Measurements from ENCODE around the gene TMEM117.

The TMEM117 gene

DNA sequence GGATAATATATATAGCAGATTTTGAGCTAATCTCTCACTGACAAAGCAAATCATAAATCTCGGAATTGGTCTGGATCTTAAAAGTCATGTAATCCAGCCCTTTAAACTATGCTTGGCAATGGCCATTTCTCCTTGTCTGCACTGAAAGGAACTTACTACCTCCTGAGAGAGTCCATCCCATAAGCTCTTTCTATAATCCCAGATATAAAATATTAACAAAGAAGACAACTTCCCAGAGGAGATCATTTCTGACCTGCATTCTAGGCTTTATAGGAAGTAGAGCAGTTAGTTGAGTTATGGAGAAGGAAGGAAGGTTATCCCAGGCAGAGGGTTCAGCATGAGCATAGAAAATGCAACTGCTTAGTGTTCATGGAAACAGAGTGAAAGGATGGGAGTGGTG, 99.7 kb downstream of the TMEM117 start:
- H3K9me3 ChIP-seq (ENCODE audit: insufficient read depth, low read depth, low read length): no peaks in the 10 kb centered on the region
- no peak overlapping the region for H3K27ac ChIP-seq (ENCODE audit: low read length)
- no peaks in the 10 kb centered on the region for H3K36me3 ChIP-seq (ENCODE audit: insufficient read depth, low read depth, low read length)
- H3K27me3 ChIP-seq (ENCODE audit: insufficient read depth, low read length): no peaks in the 10 kb centered on the region
- H3K4me3 ChIP-seq (ENCODE audit: low read length): no peak overlapping the region
- no peaks in the 10 kb centered on the region for H3K4me1 ChIP-seq (ENCODE audit: insufficient read depth, low read length)
- no peak overlapping the region for H3K9ac ChIP-seq (ENCODE audit: low read depth, low read length)

DNA sequence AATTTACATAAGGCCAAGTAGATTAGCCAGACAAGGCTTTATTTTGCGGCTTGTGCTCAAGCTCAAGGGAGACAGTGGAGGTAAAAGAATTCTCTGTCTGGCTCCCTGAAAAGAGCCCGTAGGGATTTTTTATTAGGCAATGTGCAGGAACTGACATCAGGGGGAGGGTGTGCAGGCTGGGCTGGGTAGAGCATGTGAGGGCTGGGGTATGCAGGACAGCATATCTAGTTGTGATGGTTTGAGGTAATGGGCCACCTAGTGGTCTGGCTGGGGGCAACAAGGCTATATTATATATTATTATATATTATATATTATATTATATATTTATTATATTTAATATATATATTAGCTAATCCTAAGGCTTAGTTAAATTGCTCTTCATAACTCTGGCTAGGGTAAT, 102.1 kb downstream of the TMEM117 start:
- Histone ChIP-seq H3K9ac (ENCODE audit: low read depth, low read length) (no peak overlapping the region), H3K36me3 (ENCODE audit: insufficient read depth, low read depth, low read length) (no peaks in the 10 kb centered on the region), H3K27me3 (ENCODE audit: insufficient read depth, low read length) (no peaks in the 10 kb centered on the region), H3K9me3 (ENCODE audit: insufficient read depth, low read depth, low read length) (no peaks in the 10 kb centered on the region), H3K4me1 (ENCODE audit: insufficient read depth, low read length) (peaks cover 6% of the 10 kb centered on the region; the same call in 1 of the 2 replicates), H3K27ac (ENCODE audit: low read length) (no peak overlapping the region), H3K4me3 (ENCODE audit: low read length) (no peak overlapping the region)

DNA sequence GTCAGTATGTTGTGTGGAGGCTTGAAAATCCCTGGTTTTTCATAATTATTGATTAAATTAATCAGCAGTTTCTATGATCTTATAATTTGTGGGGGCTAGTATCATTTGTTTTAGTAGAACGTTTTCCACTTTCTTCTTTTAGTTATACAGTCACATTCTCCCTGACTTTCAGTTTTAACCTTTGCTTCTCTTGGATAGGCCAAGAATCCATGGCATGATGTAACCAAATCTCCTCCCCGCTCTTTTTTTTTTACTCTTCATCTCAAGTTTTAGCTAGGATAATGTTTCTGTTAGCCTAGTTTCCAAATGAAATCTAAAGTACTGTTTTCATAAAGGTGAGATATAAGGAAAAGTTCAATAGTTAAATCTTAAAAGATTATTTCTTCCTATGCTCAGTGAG, 106.5 kb downstream of the TMEM117 start:
- no peak overlapping the region for H3K4me3 ChIP-seq (ENCODE audit: low read length)
- no peaks in the 10 kb centered on the region for H3K27me3 ChIP-seq (ENCODE audit: insufficient read depth, low read length)
- peaks cover 7% of the 10 kb centered on the region; the same call in 1 of the 2 replicates for H3K4me1 ChIP-seq (ENCODE audit: insufficient read depth, low read length)
- no peaks in the 10 kb centered on the region for H3K9me3 ChIP-seq (ENCODE audit: insufficient read depth, low read depth, low read length)
- no peaks in the 10 kb centered on the region for H3K36me3 ChIP-seq (ENCODE audit: insufficient read depth, low read depth, low read length)
- no peak overlapping the region for H3K27ac ChIP-seq (ENCODE audit: low read length)
- H3K9ac ChIP-seq (ENCODE audit: low read depth, low read length): no peak overlapping the region

DNA sequence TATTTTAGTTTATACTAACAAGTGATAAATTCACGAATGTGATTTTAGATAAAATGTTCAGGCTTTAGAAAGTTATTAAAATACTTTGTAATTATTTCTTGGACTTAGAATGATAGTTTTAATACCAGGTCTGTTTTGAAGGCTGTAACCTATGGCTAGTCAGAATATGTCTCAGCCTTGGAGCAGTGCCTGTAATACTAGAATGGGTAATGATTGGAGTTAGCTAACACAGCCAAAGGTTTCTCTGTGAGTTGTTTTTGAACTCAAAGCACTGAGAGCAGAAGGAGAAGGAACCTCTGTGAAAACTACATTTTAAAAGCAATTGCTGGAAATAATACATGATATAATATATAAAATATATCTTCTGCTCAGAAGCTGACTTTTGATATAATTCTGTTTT, 110.1 kb downstream of the TMEM117 start:
- Histone ChIP-seq H3K9me3 (ENCODE audit: insufficient read depth, low read depth, low read length) (no peaks in the 10 kb centered on the region), H3K27me3 (ENCODE audit: insufficient read depth, low read length) (no peaks in the 10 kb centered on the region), H3K9ac (ENCODE audit: low read depth, low read length) (no peak overlapping the region), H3K4me1 (ENCODE audit: insufficient read depth, low read length) (peaks cover 10% of the 10 kb centered on the region; the same call in 1 of the 2 replicates), H3K4me3 (ENCODE audit: low read length) (no peak overlapping the region), H3K36me3 (ENCODE audit: insufficient read depth, low read depth, low read length) (no peaks in the 10 kb centered on the region), H3K27ac (ENCODE audit: low read length) (no peak overlapping the region)

DNA sequence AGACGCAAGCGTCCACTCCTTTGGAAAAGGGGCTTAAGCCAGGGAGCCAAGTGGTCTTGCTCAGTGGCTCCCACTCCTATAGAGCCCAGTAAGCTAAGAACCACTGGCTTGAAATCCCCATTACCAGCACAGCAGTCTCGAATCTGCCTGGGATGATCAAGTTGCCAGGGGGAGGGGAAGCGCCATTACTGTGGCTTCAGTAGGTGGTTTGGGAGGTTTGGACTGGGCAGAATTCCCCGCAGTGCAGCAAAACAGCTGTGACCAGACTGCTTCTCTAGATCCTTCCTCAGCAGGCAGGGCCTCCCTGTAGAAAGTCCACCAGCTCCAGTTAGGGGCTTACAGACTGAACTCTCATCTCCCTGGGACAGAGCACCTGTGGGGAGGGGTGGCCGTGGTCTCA, 115.4 kb downstream of the TMEM117 start:
- Histone ChIP-seq H3K9me3 (ENCODE audit: insufficient read depth, low read depth, low read length) (no peaks in the 10 kb centered on the region), H3K4me1 (ENCODE audit: insufficient read depth, low read length) (peaks cover 4% of the 10 kb centered on the region; the same call in 1 of the 2 replicates), H3K36me3 (ENCODE audit: insufficient read depth, low read depth, low read length) (no peaks in the 10 kb centered on the region), H3K9ac (ENCODE audit: low read depth, low read length) (no peak overlapping the region), H3K27ac (ENCODE audit: low read length) (no peak overlapping the region), H3K4me3 (ENCODE audit: low read length) (no peak overlapping the region), H3K27me3 (ENCODE audit: insufficient read depth, low read length) (no peaks in the 10 kb centered on the region)

DNA sequence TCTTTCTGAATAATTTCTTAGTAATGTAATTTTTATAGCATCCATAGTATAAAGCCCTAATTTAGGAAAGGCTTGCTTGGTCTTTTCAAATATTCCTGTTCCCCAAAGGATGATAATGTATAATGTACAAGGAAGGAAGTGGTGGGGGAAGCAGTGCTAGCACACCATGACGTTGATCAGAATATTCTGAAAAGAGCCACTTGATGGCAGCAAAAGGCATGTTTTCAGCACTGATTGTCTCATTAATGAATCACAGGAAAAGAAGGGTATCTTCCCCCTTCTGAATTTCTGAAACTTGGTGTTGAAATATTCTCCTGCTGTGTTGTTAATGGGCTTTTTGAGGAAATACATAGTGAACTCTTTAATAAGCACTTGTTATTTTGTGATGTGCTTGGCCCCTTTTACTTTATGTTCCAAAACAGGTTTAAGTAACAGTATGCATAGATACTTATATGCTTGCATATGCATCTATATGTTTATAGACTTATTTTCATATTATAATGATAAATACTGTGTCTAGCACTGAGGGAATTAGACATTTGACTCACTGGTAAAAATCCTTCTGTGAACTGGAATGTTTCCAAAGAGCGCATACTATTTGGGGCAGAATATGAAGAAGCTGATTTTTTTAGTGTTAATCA, 122.0 kb downstream of the TMEM117 start:
- Histone ChIP-seq H3K9me3 (ENCODE audit: insufficient read depth, low read depth, low read length) (no peaks in the 10 kb centered on the region), H3K4me1 (ENCODE audit: insufficient read depth, low read length) (no peaks in the 10 kb centered on the region; the same call in 1 of the 2 replicates), H3K36me3 (ENCODE audit: insufficient read depth, low read depth, low read length) (no peaks in the 10 kb centered on the region), H3K9ac (ENCODE audit: low read depth, low read length) (no peak overlapping the region), H3K27me3 (ENCODE audit: insufficient read depth, low read length) (no peaks in the 10 kb centered on the region), H3K4me3 (ENCODE audit: low read length) (no peak overlapping the region), H3K27ac (ENCODE audit: low read length) (no peak overlapping the region)

DNA sequence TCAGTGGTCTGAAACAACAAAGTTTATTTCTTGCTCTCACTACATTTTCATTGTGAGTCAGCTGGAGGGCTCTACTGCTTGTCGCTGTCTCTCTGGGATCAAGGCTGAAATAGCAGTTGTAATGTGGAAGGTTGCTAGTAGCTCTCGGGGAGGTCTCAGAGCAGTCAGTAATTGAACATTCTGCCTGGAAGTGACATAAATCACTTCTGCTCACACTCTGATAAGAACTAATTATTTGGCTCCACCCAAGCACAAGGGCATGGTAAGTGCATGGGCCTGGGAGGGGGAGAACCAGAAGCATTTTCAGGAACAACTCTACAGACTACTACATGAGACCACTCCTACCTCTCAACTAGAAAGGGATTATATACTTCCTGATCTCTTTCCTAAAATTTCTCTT, 128.2 kb downstream of the TMEM117 start:
- no peaks in the 10 kb centered on the region; the same call in 1 of the 2 replicates for H3K4me1 ChIP-seq (ENCODE audit: insufficient read depth, low read length)
- H3K4me3 ChIP-seq (ENCODE audit: low read length): no peak overlapping the region
- no peak overlapping the region for H3K27ac ChIP-seq (ENCODE audit: low read length)
- no peaks in the 10 kb centered on the region for H3K9me3 ChIP-seq (ENCODE audit: insufficient read depth, low read depth, low read length)
- H3K27me3 ChIP-seq (ENCODE audit: insufficient read depth, low read length): no peaks in the 10 kb centered on the region
- no peak overlapping the region for H3K9ac ChIP-seq (ENCODE audit: low read depth, low read length)
- no peaks in the 10 kb centered on the region for H3K36me3 ChIP-seq (ENCODE audit: insufficient read depth, low read depth, low read length)

DNA sequence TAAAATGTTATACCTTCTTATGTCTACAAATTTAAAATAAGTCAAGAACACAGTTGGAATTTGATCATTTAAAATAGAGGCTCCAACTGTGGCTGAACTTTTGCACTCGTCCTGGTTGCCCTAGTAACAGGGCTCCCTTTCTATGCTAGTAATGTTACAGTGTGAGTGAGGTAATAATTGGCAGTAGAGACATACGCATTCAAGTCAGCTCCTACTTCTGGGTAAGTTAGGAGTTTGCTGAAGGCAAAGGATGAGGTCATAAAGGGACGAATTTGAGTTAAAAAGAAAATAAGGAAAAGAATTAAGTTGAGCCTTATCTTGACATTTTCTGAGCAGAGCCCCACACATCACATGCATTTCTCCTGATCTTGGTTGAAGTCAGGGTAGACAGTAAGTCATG, 129.1 kb downstream of the TMEM117 start:
- Histone ChIP-seq H3K9me3 (ENCODE audit: insufficient read depth, low read depth, low read length) (no peaks in the 10 kb centered on the region), H3K27me3 (ENCODE audit: insufficient read depth, low read length) (no peaks in the 10 kb centered on the region), H3K9ac (ENCODE audit: low read depth, low read length) (no peak overlapping the region), H3K36me3 (ENCODE audit: insufficient read depth, low read depth, low read length) (no peaks in the 10 kb centered on the region), H3K4me3 (ENCODE audit: low read length) (no peak overlapping the region), H3K4me1 (ENCODE audit: insufficient read depth, low read length) (no peaks in the 10 kb centered on the region; the same call in 1 of the 2 replicates), H3K27ac (ENCODE audit: low read length) (no peak overlapping the region)

DNA sequence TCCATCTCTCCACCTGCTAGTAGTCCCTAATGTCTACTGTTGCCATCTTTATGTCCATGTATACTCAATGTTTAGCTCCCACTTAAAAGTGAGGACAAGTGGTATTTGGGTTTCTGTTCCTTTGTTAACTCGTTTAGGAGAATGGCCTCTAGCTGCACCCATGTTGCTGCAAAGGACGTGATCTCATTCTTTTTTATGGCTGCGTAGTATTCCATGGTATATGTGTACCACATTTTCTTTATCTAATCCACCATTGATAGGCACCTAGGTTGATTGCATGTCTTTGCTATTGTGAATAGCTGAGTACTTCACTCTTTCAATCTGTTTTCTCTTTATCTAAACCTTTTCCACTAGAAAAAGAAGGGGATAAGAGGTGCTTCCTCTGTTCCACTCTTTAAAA, 130.0 kb downstream of the TMEM117 start:
- Histone ChIP-seq H3K27ac (ENCODE audit: low read length) (no peak overlapping the region), H3K9ac (ENCODE audit: low read depth, low read length) (no peak overlapping the region), H3K27me3 (ENCODE audit: insufficient read depth, low read length) (no peaks in the 10 kb centered on the region), H3K4me1 (ENCODE audit: insufficient read depth, low read length) (no peaks in the 10 kb centered on the region), H3K4me3 (ENCODE audit: low read length) (no peak overlapping the region), H3K9me3 (ENCODE audit: insufficient read depth, low read depth, low read length) (no peaks in the 10 kb centered on the region), H3K36me3 (ENCODE audit: insufficient read depth, low read depth, low read length) (no peaks in the 10 kb centered on the region)

DNA sequence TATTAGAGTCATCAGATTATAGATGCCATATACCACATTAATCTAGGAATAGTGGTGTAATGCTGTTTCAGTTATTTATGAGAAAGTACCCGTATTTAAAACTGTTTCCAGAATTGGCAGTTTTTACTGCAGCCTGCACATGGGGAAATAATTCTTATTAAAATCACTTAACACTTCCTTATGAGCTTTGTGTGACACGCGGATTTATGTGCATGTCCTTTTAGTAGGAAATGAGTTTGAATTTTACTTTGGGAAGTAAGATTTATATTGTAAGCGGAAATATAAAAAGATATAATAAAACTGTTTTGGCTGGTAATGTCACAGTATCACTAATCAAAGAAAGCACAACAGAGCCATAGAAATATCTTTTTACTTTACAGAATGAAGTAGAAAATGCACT, 132.9 kb downstream of the TMEM117 start:
- H3K27me3 ChIP-seq (ENCODE audit: insufficient read depth, low read length): no peaks in the 10 kb centered on the region
- no peaks in the 10 kb centered on the region for H3K4me1 ChIP-seq (ENCODE audit: insufficient read depth, low read length)
- H3K36me3 ChIP-seq (ENCODE audit: insufficient read depth, low read depth, low read length): no peaks in the 10 kb centered on the region
- H3K9ac ChIP-seq (ENCODE audit: low read depth, low read length): no peak overlapping the region
- no peak overlapping the region for H3K27ac ChIP-seq (ENCODE audit: low read length)
- no peak overlapping the region for H3K4me3 ChIP-seq (ENCODE audit: low read length)
- H3K9me3 ChIP-seq (ENCODE audit: insufficient read depth, low read depth, low read length): no peaks in the 10 kb centered on the region

DNA sequence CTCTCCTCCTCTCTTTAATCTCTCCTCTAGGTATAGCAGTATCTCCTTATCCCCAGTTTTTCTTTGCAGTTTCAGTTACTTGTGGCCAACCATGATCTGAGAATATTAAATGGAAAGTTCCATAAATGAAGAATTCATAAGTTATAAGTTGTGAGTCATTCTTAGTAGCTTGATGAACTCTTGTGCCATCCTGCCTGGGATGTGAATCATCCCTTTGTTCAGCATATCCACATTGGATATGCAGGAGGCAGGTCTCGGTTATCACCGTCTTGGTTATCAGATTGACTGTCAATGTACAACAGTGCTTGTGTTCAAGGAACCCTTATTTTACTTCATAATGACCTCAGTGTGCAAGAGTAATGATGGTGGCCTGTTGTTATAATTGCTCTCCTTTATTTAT, 134.0 kb downstream of the TMEM117 start:
- Histone ChIP-seq H3K9me3 (ENCODE audit: insufficient read depth, low read depth, low read length) (no peaks in the 10 kb centered on the region), H3K4me3 (ENCODE audit: low read length) (no peak overlapping the region), H3K27me3 (ENCODE audit: insufficient read depth, low read length) (no peaks in the 10 kb centered on the region), H3K9ac (ENCODE audit: low read depth, low read length) (no peak overlapping the region), H3K36me3 (ENCODE audit: insufficient read depth, low read depth, low read length) (no peaks in the 10 kb centered on the region), H3K4me1 (ENCODE audit: insufficient read depth, low read length) (no peaks in the 10 kb centered on the region), H3K27ac (ENCODE audit: low read length) (no peak overlapping the region)

DNA sequence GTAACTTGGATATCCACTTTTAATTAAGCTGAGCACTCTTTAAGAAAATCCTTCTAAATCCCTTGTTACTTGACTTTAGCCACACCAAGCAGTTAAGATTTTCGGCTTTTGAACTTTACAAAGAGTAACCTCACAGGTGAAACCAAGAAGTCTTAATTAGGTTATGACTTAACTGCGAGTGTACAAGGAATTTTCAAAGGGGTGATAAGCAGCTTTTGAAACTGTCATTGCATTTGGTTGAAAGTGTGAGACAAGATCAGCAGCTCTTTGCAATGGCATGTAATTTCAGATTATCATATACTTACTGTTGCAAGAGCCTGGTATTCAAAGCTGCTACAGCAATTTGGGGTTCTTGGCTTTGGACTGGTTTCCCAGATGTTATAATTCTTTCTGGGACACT, 137.5 kb downstream of the TMEM117 start:
- H3K9ac ChIP-seq (ENCODE audit: low read depth, low read length): no peak overlapping the region
- no peak overlapping the region for H3K4me3 ChIP-seq (ENCODE audit: low read length)
- H3K27ac ChIP-seq (ENCODE audit: low read length): no peak overlapping the region
- H3K4me1 ChIP-seq (ENCODE audit: insufficient read depth, low read length): no peaks in the 10 kb centered on the region
- H3K9me3 ChIP-seq (ENCODE audit: insufficient read depth, low read depth, low read length): peaks cover under 1% of the 10 kb centered on the region
- no peaks in the 10 kb centered on the region for H3K36me3 ChIP-seq (ENCODE audit: insufficient read depth, low read depth, low read length)
- H3K27me3 ChIP-seq (ENCODE audit: insufficient read depth, low read length): no peaks in the 10 kb centered on the region

Measured in iPS-20b (cell line).